KOPT-K1 (cell line): Measurements from ENCODE around the gene ANKRD52.
"Not testable (repeated sequence)": the region's sequence is repeated elsewhere in the genome, so short reads cannot be mapped to it uniquely, and the experiment has no call there.

ENCODE experiments used
- H3K27ac ChIP-seq: fragments of 200-600 bp; sonication (generic); 2 replicates; pipeline ENCODE4 v1.5.1; 2016; ENCODE audit warnings: antibody characterized with exemption, mild to moderate bottlenecking, low read depth, low read length; ENCODE audit not compliant: poor library complexity, severe bottlenecking
- H3K36me3 ChIP-seq: fragments of 200-600 bp; sonication (generic); 2 replicates; pipeline ENCODE4 v1.5.1; 2017; ENCODE audit warnings: antibody characterized with exemption, mild to moderate bottlenecking, low read length, moderate library complexity; ENCODE audit not compliant: insufficient read depth
- H3K9me3 ChIP-seq: fragments of 200-600 bp; sonication (generic); 2 replicates; pipeline ENCODE4 v1.5.1; 2017; ENCODE audit warnings: antibody characterized with exemption, low read length, mild to moderate bottlenecking; ENCODE audit not compliant: insufficient read depth, poor library complexity, severe bottlenecking

Gene ANKRD52

DNA sequence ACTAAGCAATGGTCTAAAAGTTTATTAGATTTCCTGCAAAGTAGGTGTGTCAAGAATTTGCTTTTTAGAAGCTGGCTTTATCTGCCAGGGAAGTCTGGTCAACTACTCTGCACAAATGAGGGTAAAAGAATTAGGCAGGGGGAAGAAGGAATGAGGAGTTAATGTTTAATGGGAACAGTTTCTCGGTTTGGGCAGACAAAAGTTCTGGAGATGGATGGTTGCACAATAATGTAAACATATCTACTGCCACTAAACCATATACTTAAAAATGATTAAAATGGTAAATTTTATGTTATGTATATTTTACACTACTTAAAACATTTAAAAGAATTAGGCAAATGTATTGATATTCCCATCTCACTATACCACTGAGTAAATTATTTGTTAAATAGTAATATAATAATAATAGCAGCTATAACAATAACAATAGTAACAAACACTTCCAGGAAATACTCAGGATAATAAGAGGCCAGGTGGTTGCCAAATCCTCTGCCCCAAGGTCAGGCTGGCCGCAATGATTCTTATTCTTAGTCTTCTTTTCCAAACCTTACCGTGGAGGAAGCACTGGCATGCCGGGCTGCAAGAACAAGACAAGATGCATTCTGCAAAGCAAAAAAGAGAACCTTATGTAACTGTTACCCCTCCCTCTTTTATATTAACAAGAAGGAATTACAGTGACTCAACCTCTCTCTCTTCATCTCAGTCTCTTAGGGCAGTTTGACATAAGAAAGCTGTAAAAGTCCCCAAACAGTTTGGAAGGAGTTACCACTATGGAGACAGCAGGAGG lies 28.1 kb upstream of the ANKRD52 start:
- H3K9me3 ChIP-seq, result no peaks in the 10 kb centered on the region
- H3K27ac ChIP-seq, result no peak overlapping the region
- peaks cover 97% of the 10 kb centered on the region for H3K36me3 ChIP-seq

DNA sequence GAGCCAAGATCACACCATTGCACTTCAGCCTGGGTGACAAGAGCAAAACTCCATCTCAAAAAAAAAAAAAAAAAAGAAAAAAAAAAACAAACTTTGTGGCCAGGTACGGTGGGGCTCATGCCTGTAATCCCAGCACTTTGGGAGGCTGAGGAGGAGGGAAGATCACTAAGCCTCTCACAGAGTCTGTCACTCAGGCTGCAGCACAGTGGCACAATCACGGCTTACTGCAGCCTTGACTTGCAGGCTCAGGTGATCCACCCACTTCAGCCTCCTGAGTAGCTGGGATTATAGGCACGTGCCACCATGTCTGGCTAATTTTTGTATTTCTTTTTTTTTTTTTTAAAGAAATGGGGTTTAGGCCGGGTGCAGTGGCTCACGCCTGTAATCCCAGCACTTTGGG lies 26.1 kb upstream of the ANKRD52 start:
- H3K36me3 ChIP-seq, result peaks cover 98% of the 10 kb centered on the region
- H3K27ac ChIP-seq, H3K9me3 ChIP-seq: not testable (repeated sequence)

DNA sequence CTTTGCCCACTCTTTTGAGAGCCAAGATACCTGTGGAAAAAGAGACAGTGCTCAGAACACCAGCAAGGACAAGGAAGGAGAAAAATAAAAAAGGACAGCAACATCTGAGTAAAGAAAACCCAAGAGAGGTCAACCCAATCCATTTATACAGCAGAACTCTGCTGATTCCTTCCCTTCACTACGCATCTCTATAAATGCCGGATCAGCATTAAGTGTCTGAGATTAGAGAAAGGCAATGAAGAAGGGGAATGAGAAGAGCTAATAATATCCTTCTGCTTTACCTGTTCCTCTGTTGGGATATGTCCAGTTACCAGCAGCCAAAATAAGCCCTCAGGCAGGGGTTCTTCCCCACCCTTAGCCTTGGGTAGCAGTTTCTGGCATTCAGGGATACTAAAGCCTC lies 24.4 kb upstream of the ANKRD52 start:
- Histone ChIP-seq H3K36me3 (peaks cover 99% of the 10 kb centered on the region), H3K9me3 (no peaks in the 10 kb centered on the region), H3K27ac (no peak overlapping the region)

DNA sequence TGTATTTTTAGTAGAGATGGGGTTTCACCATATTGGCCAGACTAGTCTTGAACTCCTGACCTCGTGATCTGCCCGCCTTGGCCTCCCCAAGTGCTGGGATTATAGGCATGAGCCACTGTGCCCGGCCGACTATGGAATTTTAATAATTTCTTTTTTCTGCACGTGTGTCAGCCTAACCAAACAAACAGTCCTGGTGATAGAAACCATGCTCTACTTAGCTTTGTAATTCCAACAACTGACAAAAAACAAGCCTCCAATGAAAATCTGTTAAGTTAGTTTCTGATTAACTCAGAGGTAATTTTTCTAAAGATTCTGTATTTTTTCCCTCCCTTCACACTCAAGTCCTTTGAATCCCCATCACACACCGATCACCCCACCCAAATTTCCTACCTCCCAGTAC lies 23.8 kb upstream of the ANKRD52 start:
- Histone ChIP-seq H3K9me3 (no peaks in the 10 kb centered on the region), H3K36me3 (peaks cover 98% of the 10 kb centered on the region), H3K27ac (no peak overlapping the region)

DNA sequence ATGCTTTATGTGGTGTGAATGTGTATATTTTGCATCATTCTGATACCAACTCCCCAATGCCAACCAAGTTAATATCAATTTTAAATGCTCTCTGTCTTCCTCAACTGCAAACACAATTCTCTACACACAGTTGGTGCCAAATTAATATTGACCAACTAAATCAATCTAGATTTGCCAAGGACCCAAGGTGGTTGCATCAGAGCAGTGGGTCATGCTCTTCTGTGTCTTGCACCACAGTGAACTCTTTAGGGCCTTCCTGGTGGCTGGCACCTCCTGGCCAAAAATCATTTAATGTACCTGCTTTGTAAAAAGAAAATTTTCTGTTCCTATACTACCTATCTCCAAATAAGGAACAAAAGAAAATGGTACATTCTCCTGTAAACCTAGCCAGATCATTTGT lies 22.7 kb upstream of the ANKRD52 start:
- H3K9me3 ChIP-seq, result no peaks in the 10 kb centered on the region
- H3K36me3 ChIP-seq, result peaks cover 98% of the 10 kb centered on the region
- no peak overlapping the region for H3K27ac ChIP-seq

DNA sequence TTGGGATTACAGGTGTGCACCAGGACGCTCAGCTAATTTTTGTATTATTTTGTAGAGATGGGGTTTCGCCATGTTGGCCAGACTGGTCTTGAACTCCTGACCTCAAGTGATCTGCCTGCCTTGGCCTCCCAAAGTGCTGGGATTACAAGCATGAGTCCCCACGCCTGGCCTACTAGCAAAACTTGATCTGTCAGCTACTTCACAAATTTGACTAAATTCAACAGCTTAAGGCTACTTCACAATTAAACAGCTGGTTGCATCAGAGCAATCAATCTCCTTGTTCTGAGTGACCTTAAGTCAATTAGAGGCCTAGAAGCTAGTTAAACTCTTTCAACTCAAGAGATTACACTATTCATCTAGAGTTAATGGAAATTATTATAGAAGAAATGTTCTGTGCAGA lies 20.7 kb upstream of the ANKRD52 start:
- H3K9me3 ChIP-seq, result no peaks in the 10 kb centered on the region
- no peak overlapping the region for H3K27ac ChIP-seq
- H3K36me3 ChIP-seq, result peaks cover 98% of the 10 kb centered on the region

DNA sequence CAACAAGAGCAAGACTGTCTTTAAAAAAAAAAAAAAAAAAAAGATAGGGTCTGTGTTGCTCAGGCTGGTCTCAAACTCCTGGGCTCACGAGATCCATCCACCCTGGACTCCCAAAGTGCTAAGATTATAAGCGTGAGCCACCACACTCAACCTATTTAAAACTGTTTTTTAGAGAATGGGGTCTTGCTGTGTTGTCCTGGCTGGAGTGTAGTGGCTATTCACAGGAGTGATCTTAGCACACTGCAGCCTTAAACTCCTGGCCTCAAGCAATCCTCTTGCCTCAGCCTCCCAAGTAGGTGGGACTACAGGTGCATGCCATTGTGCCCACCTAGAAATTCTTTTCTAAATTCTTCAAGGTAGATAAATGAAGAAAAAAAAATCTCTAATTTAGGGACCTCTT lies 16.1 kb upstream of the ANKRD52 start:
- peaks cover 98% of the 10 kb centered on the region for H3K36me3 ChIP-seq
- no peaks in the 10 kb centered on the region for H3K9me3 ChIP-seq
- H3K27ac ChIP-seq, result no peak overlapping the region

DNA sequence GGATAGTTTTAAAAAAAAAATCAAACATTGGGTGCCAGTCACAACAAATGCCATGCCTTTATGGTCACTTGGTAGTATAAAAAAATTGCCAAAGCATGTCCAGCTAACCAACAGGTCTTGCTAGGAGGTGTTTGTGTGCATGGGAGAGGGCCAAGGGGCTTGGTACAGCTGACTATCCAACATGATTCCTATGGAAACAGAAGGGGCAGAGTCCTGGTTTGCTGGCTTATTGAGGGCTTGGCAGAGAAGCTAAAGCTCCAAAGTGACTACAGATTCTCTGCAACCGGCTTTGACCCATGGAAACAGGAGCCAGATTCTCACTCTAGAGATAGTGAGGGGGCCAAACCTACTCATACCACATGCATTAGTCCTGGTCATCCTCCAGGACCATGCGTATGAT lies 14.3 kb upstream of the ANKRD52 start:
- H3K27ac ChIP-seq, H3K9me3 ChIP-seq: not testable (repeated sequence)
- H3K36me3 ChIP-seq, result peaks cover 87% of the 10 kb centered on the region

DNA sequence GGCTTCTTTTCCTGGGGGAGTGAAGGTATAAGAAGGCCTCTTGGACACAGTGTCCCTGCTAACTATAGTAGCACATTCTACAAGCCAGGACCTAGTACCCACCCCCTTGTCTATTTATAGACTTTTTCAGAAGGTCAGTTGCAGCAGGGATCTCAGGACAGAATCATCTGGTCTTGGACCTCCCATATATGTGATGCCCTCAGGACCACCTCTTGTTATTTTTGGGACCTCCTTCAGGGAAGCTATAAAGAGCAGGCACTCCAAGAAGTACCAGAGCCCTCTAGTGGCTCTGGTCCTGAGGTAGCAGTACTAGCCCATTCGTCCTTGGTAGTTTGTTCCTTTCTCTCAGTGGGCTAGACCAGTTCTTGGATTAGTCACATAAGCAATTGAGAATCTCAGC lies 12.8 kb upstream of the ANKRD52 start:
- H3K27ac ChIP-seq, result no peak overlapping the region
- peaks cover 74% of the 10 kb centered on the region for H3K36me3 ChIP-seq
- no peaks in the 10 kb centered on the region for H3K9me3 ChIP-seq

DNA sequence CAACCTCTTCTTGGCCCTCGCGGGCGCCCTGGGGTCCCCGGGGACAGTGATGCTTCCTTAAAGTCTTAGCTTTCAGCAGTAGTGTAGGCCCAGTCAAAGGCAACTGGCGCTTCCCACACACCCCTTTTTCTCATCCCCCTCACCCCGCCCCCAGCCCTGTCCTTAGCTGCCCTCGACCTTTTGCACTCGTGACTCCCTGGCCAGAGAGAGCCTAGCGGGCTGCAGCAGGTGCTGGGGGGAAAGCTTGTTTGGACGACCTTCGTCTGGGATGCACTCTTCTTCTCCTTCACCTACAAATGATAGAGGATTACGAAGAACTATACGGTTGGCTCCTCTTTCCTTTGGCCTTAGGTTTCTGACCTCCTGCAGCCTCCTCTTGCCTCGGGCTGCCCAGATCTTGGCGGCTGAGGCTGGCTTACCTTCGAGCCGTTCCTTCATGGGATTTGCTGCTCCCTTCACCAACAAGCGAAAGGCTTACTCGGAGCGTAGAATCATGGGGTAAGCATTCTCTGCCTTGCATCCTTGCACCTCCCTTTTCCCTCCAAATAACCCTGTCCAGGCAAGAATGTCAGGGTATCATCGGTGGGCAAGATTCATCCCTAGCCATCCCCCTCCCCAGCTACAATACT lies 9.4 kb upstream of the ANKRD52 start:
- H3K27ac ChIP-seq, result peak overlapping the region; percentile 66
- no peaks in the 10 kb centered on the region for H3K9me3 ChIP-seq
- H3K36me3 ChIP-seq, result peaks cover 41% of the 10 kb centered on the region

DNA sequence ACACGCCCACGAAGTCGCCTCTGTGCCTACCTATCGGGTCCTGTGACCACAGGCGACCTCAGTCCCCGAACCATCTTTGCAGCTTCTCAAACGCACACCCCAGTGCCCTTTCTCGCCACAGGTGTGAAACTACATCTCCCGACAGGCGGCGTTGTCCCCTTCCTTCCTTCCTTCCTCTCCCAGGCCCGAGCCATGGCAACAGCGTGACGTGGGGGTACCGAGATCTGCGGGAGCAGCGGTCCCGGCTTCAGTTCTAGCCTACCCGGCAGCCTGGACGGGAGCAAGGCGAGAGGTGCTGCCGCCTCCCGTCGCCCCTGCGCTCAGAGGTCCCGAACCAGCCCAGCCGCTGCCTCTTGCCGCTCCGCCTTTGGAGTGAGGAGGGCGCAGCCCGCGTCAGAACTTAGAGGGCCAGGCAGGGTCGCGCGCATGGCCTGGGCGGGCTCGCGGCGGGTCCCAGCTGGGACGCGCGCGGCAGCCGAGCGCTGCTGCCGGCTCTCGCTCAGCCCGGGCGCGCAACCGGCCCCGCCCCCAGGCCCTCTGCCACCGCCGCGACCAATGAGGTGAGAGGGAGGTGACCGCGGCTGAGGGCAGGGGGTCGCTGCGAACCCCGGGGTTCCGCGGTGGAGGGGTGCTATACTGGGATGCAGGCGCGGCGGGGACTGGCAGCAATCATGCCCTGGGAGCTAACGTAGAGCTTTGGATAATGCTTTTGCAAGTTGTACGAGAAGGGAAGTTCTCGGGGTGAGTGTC lies 8.7 kb upstream of the ANKRD52 start, which contains the start of gene COQ10A:
TSS of gene COQ10A (plus strand) at position 250 of the 750 bp plus-strand sequence. CDS start at position 427, 177 bp downstream.
- H3K9me3 ChIP-seq, result no peaks in the 10 kb centered on the region
- peak within 1 kb of the TSS; percentile 66 for H3K27ac ChIP-seq
- peaks cover 34% of the 10 kb centered on the region for H3K36me3 ChIP-seq

DNA sequence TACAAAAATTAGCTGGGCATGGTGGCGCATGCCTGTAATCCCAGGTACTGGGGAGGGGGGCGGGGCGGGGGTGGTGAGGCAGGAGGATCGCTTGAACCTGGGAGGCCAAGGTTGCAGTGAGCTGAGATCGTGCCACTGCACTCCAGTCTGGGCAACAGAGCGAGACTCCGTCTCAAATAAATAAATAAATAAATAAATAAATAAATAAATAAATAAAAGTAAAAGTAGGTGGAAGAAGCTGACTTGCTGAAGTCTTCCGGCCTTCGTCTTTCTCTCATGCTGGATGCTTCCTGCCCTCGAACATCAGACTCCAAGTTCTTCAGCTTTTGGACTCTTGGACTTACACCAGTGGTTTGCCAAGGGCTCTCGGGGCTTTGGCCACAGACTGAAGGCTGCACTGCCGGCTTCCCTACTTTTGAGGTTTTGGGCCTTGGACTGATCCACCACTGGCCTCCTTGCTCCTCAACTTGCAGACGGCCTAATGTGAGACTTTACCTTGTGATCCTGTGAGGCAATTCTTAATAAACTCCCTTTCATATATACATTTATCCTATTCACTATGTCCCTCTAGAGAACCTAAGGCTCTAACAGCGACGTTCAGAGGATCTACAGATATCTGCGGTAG lies 8.0 kb upstream of the ANKRD52 start:
- H3K9me3 ChIP-seq, result not testable (repeated sequence)
- peaks cover 27% of the 10 kb centered on the region for H3K36me3 ChIP-seq
- H3K27ac ChIP-seq, result peak overlapping the region; percentile 66

DNA sequence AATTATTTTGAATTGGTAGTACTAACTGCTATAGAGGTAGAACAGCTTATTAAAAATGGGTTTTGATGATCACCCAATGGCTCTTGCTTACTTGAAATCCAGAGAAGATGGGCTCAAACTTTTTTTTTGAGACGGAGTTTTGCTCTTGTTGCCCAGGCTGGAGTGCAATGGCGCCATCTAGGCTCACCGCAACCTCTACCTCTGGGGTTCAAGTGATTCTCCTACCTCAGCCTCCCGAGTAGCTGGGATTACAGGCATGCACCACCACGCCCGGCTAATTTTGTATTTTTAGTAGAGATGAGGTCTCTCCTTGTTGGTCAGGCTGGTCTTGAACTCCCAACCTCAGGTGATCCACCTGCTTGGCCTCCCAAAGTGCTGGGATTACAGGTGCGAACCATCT lies 4.8 kb upstream of the ANKRD52 start:
- H3K36me3 ChIP-seq, H3K27ac ChIP-seq, H3K9me3 ChIP-seq: not testable (repeated sequence)

DNA sequence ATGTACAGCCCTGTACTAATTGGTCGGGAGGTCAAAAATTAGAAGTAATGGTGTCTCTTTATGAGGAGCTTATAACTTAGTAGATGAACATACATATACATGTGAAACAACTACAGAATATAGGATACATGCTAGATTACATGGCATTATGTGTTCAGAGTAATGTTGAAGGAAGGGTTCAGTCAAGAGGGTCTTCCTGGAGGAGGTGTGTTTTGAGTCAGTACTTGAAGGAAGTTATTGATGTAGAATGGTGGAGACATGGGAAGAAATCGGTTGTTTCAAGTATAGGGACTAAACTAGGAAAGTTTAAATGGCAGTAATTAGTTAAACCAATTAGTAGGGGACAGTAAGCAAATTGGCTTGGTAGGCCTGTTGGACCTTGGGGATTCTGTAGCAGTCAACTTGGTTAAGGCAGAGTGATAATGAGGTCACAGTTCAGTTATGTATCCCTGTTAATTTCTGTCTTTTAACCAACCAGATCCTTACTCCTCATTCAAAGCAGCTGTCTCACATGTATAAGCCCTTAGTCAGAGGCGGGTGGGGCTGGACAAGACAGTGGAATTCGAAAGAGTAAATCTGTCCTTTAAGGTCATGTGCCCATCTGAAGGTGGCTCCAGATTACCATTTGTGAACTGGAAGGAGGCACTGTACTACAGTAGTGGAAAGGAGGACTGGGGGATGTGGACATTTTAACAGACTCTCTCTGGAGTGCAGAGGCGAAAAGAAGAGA lies 3.5 kb upstream of the ANKRD52 start:
- no peaks in the 10 kb centered on the region for H3K9me3 ChIP-seq
- no peak overlapping the region for H3K27ac ChIP-seq
- H3K36me3 ChIP-seq, result peaks cover 4% of the 10 kb centered on the region
